B cell (primary cell): ENCODE data around the gene RAB25.

Experiments
- EZH2 ChIP-seq: IDR thresholded peaks from 2 replicates; pipeline ENCODE4 v1.6.1; 2012; ENCODE audit warnings: borderline replicate concordance, low read depth, mild to moderate bottlenecking, moderate library complexity, low read length; ENCODE audit not compliant: insufficient read depth, poor library complexity, severe bottlenecking
- TF ChIP-seq, protein P1 (sequence below): fragments of 200-600 bp; IDR thresholded peaks from one replicate; pipeline ENCODE4 v1.8.0; 2022; ENCODE audit warnings: antibody characterized with exemption, mild to moderate bottlenecking

DNA sequence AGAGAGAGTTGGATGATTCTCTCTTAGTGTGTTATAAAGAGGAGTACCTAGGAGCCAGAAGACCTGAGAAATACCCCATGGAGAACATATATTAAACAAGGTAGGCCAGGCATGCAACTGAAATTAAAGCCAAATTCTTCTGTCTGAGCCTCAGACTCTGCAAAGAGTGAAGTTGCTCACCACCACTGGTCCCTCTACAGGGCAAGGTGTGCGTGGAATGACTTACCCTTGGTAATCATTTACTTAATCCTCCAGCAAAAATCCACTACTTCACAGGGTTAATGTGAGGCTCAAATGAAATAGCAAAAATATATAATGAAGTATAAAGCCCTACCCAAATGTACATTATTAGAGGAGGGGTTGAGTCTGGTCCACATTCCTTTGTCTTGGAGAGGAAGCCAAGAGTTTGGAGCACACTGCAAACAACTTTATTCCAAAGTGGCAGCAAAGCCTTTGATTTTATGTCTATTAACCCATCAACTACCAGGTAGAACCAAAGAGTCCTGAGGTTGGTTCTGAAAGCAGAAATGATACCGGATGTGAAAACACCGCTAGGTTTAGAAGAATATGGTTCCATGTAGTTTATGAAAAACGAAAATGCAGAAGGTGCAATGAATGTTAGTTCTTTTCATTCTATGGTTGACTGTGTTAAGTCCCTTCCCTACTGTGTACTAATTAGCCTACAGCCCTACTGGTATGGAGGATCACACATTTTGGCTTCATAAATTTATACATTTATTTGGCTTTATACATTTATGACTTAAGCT is 48.7 kb upstream of the RAB25 start:
- TF ChIP-seq, protein P1, sequence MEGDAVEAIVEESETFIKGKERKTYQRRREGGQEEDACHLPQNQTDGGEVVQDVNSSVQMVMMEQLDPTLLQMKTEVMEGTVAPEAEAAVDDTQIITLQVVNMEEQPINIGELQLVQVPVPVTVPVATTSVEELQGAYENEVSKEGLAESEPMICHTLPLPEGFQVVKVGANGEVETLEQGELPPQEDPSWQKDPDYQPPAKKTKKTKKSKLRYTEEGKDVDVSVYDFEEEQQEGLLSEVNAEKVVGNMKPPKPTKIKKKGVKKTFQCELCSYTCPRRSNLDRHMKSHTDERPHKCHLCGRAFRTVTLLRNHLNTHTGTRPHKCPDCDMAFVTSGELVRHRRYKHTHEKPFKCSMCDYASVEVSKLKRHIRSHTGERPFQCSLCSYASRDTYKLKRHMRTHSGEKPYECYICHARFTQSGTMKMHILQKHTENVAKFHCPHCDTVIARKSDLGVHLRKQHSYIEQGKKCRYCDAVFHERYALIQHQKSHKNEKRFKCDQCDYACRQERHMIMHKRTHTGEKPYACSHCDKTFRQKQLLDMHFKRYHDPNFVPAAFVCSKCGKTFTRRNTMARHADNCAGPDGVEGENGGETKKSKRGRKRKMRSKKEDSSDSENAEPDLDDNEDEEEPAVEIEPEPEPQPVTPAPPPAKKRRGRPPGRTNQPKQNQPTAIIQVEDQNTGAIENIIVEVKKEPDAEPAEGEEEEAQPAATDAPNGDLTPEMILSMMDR: no peak
- no peak for TF ChIP-seq EZH2
